PC-3 (cell line): ENCODE results near the gene MAP3K5. TPM values are rescaled to one million over a fixed set of nuclear protein-coding genes. Genes with fewer than 3 reads are reported as not detected.

Source experiments
- ATAC-seq: fragments of 200-7000 bp; cut with Tn5 transposase; 2 replicates; pipeline ENCODE4 v1.9.1; 2020; ENCODE audit warnings: mild to moderate bottlenecking, moderate library complexity
- BruUV-seq: library from RNA; stranded (reverse); fragments of 400-500 nt; replicated peaks from 2 replicates; lab custom pipeline; 2021; lab: Mats Ljungman, UMichigan
- CTCF ChIA-PET: fragments of 300-600 bp; sonication (Branson Sonifier 250); formaldehyde crosslinking; loops from one replicate; lab custom pipeline; 2022; ENCODE audit warnings: antibody characterized with exemption; lab: Charles Lee
- POLR2A ChIA-PET: fragments of 300-600 bp; sonication (Branson Sonifier 250); formaldehyde crosslinking; loops from one replicate; lab custom pipeline; 2022; ENCODE audit warnings: antibody characterized with exemption; ENCODE audit not compliant: unreplicated experiment; lab: Charles Lee
- DNase-seq: peaks from one replicate; pipeline ENCODE4 v3.0.0-alpha.2; 2015
- H2AFZ ChIP-seq: fragments of 300-600 bp; sonication (generic); 2 replicates; pipeline ENCODE4 v1.6.0; 2016; ENCODE audit warnings: antibody characterized with exemption, low read length
- H3F3A ChIP-seq: fragments of 300-600 bp; sonication (generic); one replicate; pipeline ENCODE4 v1.6.0; 2017; ENCODE audit warnings: antibody characterized with exemption, low read length, control low read depth, mild to moderate bottlenecking; ENCODE audit not compliant: unreplicated experiment
- H3K27ac ChIP-seq: fragments of 300-600 bp; sonication (generic); 2 replicates; pipeline ENCODE4 v1.5.1; 2016; ENCODE audit warnings: mild to moderate bottlenecking, low read length
- H3K27me3 ChIP-seq: fragments of 300-600 bp; sonication (generic); 2 replicates; pipeline ENCODE4 v1.6.1; 2016; ENCODE audit warnings: low read length, mixed read lengths
- H3K36me3 ChIP-seq: fragments of 300-600 bp; sonication (generic); 2 replicates; pipeline ENCODE4 v1.6.1; 2016; ENCODE audit warnings: low read depth, mixed run types, low read length, mixed read lengths
- H3K4me1 ChIP-seq: fragments of 300-600 bp; sonication (generic); 2 replicates; pipeline ENCODE4 v1.5.1; 2016; ENCODE audit warnings: low read length; ENCODE audit not compliant: insufficient read depth
- H3K4me2 ChIP-seq: fragments of 300-600 bp; sonication (generic); 2 replicates; pipeline ENCODE4 v1.6.0; 2016; ENCODE audit warnings: low read length
- H3K4me3 ChIP-seq: fragments of 300-600 bp; sonication (generic); 2 replicates; pipeline ENCODE4 v1.5.1; 2016; ENCODE audit warnings: mild to moderate bottlenecking, low read length, mixed read lengths
- H3K79me2 ChIP-seq: fragments of 300-600 bp; sonication (generic); 2 replicates; pipeline ENCODE4 v1.6.1; 2017; ENCODE audit warnings: low read length, mixed read lengths
- H3K9ac ChIP-seq: fragments of 300-600 bp; sonication (generic); 2 replicates; pipeline ENCODE4 v1.6.0; 2016; ENCODE audit warnings: mild to moderate bottlenecking, low read length
- H3K9me2 ChIP-seq: fragments of 300-600 bp; sonication (generic); replicated peaks from 2 replicates; pipeline ENCODE4 v1.6.1; 2016; ENCODE audit warnings: mixed run types, low read length, mixed read lengths
- H3K9me3 ChIP-seq: fragments of 300-600 bp; sonication (generic); 2 replicates; pipeline ENCODE4 v1.6.1; 2016; ENCODE audit warnings: low read length, mixed read lengths
- H4K20me1 ChIP-seq: fragments of 300-600 bp; sonication (generic); 2 replicates; pipeline ENCODE4 v1.6.1; 2016; ENCODE audit warnings: low read length, mixed read lengths
- CTCF ChIP-seq: fragments of 300-600 bp; sonication (generic); conservative IDR thresholded peaks from 2 replicates; pipeline ENCODE4 v1.5.1; 2017; ENCODE audit warnings: antibody characterized with exemption, low read depth, mild to moderate bottlenecking, low read length
- EZH2 ChIP-seq: fragments of 300-600 bp; sonication (generic); IDR thresholded peaks from one replicate; pipeline ENCODE4 v1.6.1; 2017; ENCODE audit warnings: antibody characterized with exemption, mild to moderate bottlenecking, low read length; ENCODE audit not compliant: unreplicated experiment
- EZH2phosphoT487 ChIP-seq: fragments of 300-600 bp; sonication (generic); IDR thresholded peaks from 2 replicates; pipeline ENCODE4 v1.6.1; 2018; ENCODE audit warnings: mild to moderate bottlenecking, antibody characterized with exemption, low read length, borderline replicate concordance
- intact Hi-C: fragments of 100-400 bp; cut with micrococcal nuclease; formaldehyde crosslinking; loops from 2 replicates; pipeline ENCODE4 v1.9.0; 2023
- total RNA-seq: library from RNA; depleted of rRNA; stranded (reverse); fragments of >200 nt; gene quantifications from 2 replicates; pipeline ENCODE4 v1.2.3, GENCODE V29; 2014

The MAP3K5 gene
- total RNA-seq, 1 experiment from 2014 or later = 4.3 TPM

GRCh38 chr6:136550330-136551071 is 241.8 kb downstream of the MAP3K5 start, which contains the start of gene MAP7:
Gene MAP7 (minus strand): TSS chr6:136550422. CDS start chr6:136550408, 14 bp downstream.
- CTCF ChIA-PET = interaction anchor here (0.8 to 1.3 kb wide), 4 partner anchors 93 to 242 kb away, joined by 3 to 6 read pairs (median 4); partner anchors contain the start of gene MAP3K5
- TF ChIP-seq EZH2 (no peak), EZH2phosphoT487 (no peak), CTCF (peak; percentile 78)
- BruUV-seq = no TSS peak
- intact Hi-C loops = no loop called here
- Histone ChIP-seq H2AFZ (peak within 1 kb of the TSS; percentile 85), H3K27me3 (no peaks in the 10 kb centered on the region), H3K9me2 (no peaks in the 10 kb centered on the region), H3K79me2 (peaks cover 45% of the 10 kb centered on the region), H3K4me2 (peak within 1 kb of the TSS; percentile 96), H3K9me3 (no peaks in the 10 kb centered on the region), H4K20me1 (peaks cover 5% of the 10 kb centered on the region; the same call in 1 of the 2 replicates), H3K27ac (peak within 1 kb of the TSS; percentile 84), H3K9ac (peak within 1 kb of the TSS; percentile 100), H3K4me1 (peaks cover 23% of the 10 kb centered on the region), H3K4me3 (peak within 1 kb of the TSS; percentile 82), H3K36me3 (no peaks in the 10 kb centered on the region), H3F3A (no peaks in the 10 kb centered on the region)
- ATAC-seq (peak; percentile 88), DNase-seq (peak; percentile 90)
- POLR2A ChIA-PET = interaction anchor here (0.6 kb wide), 1 partner anchor 749 kb away, joined by 3 read pairs; no protein-coding TSS in a partner anchor

- ATAC-seq (peak; percentile 52), DNase-seq (no peak)
- Histone ChIP-seq H3K27ac (peak overlapping the region; percentile 70), H3K9ac (peak overlapping the region; percentile 100), H3K4me2 (peak overlapping the region; percentile 96), H2AFZ (peak overlapping the region; percentile 46; the same call in 1 of the 2 replicates), H3K36me3 (no peaks in the 10 kb centered on the region), H3K9me2 (no peaks in the 10 kb centered on the region), H3K27me3 (no peaks in the 10 kb centered on the region), H3F3A (no peaks in the 10 kb centered on the region), H3K9me3 (no peaks in the 10 kb centered on the region), H4K20me1 (peaks cover 5% of the 10 kb centered on the region; the same call in 1 of the 2 replicates), H3K4me3 (peak overlapping the region; percentile 82), H3K79me2 (peaks cover 50% of the 10 kb centered on the region), H3K4me1 (peaks cover 23% of the 10 kb centered on the region)
- CTCF ChIA-PET = interaction anchor here (0.8 to 1.3 kb wide), 4 partner anchors 94 to 243 kb away, joined by 3 to 6 read pairs (median 4); partner anchors contain the start of gene MAP3K5
- no peak for TF ChIP-seq CTCF
- TF ChIP-seq EZH2 = no peak
- no peak for TF ChIP-seq EZH2phosphoT487
- intact Hi-C loops = no loop called here
- BruUV-seq = no TSS peak
- POLR2A ChIA-PET = interaction anchor here (0.6 kb wide), 1 partner anchor 749 kb away, joined by 3 read pairs; no protein-coding TSS in a partner anchor
These were observed 242.3 kb downstream of the MAP3K5 start for GRCh38 chr6:136550045-136550329.
